OCI-LY7 (cell line): ENCODE results near the gene CNN2.

Experiments used
- EZH2phosphoT487 ChIP-seq: fragments of 200-600 bp; sonication (generic); IDR thresholded peaks from 2 replicates; pipeline ENCODE4 v1.6.1; 2018; ENCODE audit warnings: low read depth, borderline replicate concordance, mild to moderate bottlenecking, mixed run types, antibody characterized with exemption, low read length, moderate library complexity, mixed read lengths
- TF ChIP-seq, protein P1 (sequence below): fragments of 200-600 bp; sonication (generic); conservative IDR thresholded peaks from 2 replicates; pipeline ENCODE4 v1.5.1; 2014; ENCODE audit warnings: mild to moderate bottlenecking, antibody characterized with exemption, low read length, moderate library complexity, mixed read lengths

DNA sequence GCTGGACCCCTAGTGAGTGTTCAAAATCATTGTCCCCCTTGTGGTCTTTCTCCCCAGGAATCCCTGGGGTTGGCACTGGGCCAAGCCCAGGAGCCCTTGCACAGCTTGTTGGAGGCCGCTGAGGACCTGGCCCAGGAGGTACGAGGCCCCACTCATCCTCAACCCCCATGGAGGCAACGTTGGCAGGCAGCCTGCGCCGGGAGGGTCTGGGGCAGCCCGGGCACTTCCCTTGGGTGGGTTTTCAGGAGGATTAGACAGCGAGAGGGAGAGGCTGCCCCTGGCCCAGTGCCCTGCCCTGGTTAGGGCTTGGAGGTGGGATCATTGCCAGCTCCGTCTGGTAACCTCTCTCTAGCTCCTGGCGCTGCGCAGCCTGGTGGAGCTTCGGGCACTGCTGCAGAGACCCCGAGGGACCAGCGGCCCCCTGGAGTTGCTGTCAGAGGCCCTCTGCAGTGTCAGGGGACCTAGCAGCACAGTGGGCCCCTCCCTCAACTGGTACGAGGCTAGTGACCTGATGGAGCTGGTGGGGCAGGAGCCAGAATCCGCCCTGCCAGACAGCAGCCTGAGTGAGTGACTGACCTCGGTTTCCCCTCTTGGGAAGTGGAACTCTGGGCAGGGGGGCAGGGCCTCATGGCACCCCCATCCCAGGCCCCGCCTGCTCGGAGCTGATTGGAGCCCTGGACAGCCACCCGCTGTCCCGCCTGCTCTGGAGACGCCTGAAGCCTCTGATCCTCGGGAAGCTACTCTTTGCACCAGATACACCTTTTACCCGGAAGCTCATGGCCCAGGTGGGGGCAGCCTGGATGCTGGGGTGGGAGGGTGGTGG is 16.5 kb downstream of the CNN2 start:
- TF ChIP-seq, protein P1, sequence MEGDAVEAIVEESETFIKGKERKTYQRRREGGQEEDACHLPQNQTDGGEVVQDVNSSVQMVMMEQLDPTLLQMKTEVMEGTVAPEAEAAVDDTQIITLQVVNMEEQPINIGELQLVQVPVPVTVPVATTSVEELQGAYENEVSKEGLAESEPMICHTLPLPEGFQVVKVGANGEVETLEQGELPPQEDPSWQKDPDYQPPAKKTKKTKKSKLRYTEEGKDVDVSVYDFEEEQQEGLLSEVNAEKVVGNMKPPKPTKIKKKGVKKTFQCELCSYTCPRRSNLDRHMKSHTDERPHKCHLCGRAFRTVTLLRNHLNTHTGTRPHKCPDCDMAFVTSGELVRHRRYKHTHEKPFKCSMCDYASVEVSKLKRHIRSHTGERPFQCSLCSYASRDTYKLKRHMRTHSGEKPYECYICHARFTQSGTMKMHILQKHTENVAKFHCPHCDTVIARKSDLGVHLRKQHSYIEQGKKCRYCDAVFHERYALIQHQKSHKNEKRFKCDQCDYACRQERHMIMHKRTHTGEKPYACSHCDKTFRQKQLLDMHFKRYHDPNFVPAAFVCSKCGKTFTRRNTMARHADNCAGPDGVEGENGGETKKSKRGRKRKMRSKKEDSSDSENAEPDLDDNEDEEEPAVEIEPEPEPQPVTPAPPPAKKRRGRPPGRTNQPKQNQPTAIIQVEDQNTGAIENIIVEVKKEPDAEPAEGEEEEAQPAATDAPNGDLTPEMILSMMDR, result no peak
- TF ChIP-seq EZH2phosphoT487, result no peak
